Measurements from ENCODE around the gene TGFBR1.

- no peak for TF ChIP-seq CTCF (IDR thresholded peaks at IDR 0.05; ENCODE audit: insufficient read depth, low read depth, low read length)
- TF ChIP-seq EZH2 (IDR thresholded peaks at IDR 0.05; ENCODE audit: insufficient read depth, low read length), result no peak
Measured at GRCh38 chr9:99109522-99109921, 4.6 kb downstream of the TGFBR1 start.
